GM12878 (cell line): ENCODE data around the gene GALC. TPM values are rescaled to one million over a fixed set of nuclear protein-coding genes. Genes with fewer than 3 reads are reported as not detected.

Source experiments
- ATAC-seq: fragments of 200-7000 bp; cut with Tn5 transposase; 3 replicates; pipeline ENCODE4 v1.9.1; 2020; ENCODE audit warnings: mild to moderate bottlenecking, moderate library complexity
- BruUV-seq: library from RNA; stranded (reverse); fragments of 400-500 nt; replicated peaks from 2 replicates; lab custom pipeline; 2021; lab: Mats Ljungman, UMichigan
- CTCF ChIA-PET: fragments of 300-600 bp; sonication (Branson Sonifier 250); formaldehyde crosslinking; extraction: SDS; loops from one replicate; lab custom pipeline; 2021; ENCODE audit warnings: inconsistent platforms; lab: Yijun Ruan, JAX
- POLR2A ChIA-PET: fragments of 350-600 bp; formaldehyde crosslinking; extraction: SDS; loops from one replicate; lab custom pipeline; 2021; ENCODE audit warnings: inconsistent platforms; lab: Charles Lee
- RAD21 ChIA-PET: fragments of 300-600 bp; sonication (Branson Sonifier 250); formaldehyde crosslinking; loops from one replicate; lab custom pipeline; 2023; ENCODE audit warnings: antibody characterized with exemption; ENCODE audit not compliant: unreplicated experiment; lab: Charles Lee
- SMC1A ChIA-PET: fragments of 300-600 bp; sonication (Branson Sonifier 250); formaldehyde crosslinking; loops from one replicate; lab custom pipeline; 2023; ENCODE audit not compliant: unreplicated experiment, uncharacterized antibody; lab: Charles Lee
- DNase-seq: peaks from one replicate; pipeline ENCODE4 v3.0.0-alpha.2; 2011; ENCODE audit warnings: low read depth, low spot score
- FAIRE-seq: peaks from 3 replicates; lab custom pipeline; 2011; peaks lifted over from hg19 to GRCh38; lab: Jason Lieb, UNC
- H2AFZ ChIP-seq: 2 replicates; pipeline ENCODE4 v1.6.0; 2011; ENCODE audit warnings: low read depth, low read length, control low read depth; ENCODE audit not compliant: control insufficient read depth
- H3K27ac ChIP-seq: 2 replicates; pipeline ENCODE4 v1.5.1; 2011; ENCODE audit warnings: control low read depth; ENCODE audit not compliant: control insufficient read depth, insufficient read depth
- H3K27me3 ChIP-seq, 2 experiments: replicated peaks in 1 of 2; 2 replicates each; pipeline versions ENCODE4 v1.6.0 to v1.6.1; 2011; ENCODE audit warnings: low read length in 1 of 2; ENCODE audit not compliant: control insufficient read depth in 2 of 2, insufficient read depth in 2 of 2
- H3K36me3 ChIP-seq, 2 experiments: 2 replicates each; pipeline ENCODE4 v1.5.1; 2011; ENCODE audit warnings: low read length in 1 of 2; ENCODE audit not compliant: control insufficient read depth in 2 of 2, insufficient read depth in 2 of 2
- H3K4me1 ChIP-seq: 2 replicates; pipeline ENCODE4 v1.6.1; 2011; ENCODE audit warnings: mild to moderate bottlenecking, low read length, moderate library complexity, mixed read lengths; ENCODE audit not compliant: control insufficient read depth, insufficient read depth
- H3K4me2 ChIP-seq: 2 replicates; pipeline ENCODE4 v1.6.0; 2011; ENCODE audit warnings: control low read depth; ENCODE audit not compliant: control insufficient read depth, insufficient read depth
- H3K4me3 ChIP-seq: fragments of 200-600 bp; sonication (generic); 2 replicates; pipeline ENCODE4 v1.5.1; 2016
- H3K79me2 ChIP-seq: 2 replicates; pipeline ENCODE4 v1.6.0; 2011; ENCODE audit warnings: low read length; ENCODE audit not compliant: control insufficient read depth, insufficient read depth
- H3K9ac ChIP-seq: 2 replicates; pipeline ENCODE4 v1.8.0; 2011; ENCODE audit warnings: low read length, control low read depth, mixed read lengths; ENCODE audit not compliant: control insufficient read depth, insufficient read depth
- H3K9me3 ChIP-seq: replicated peaks from 3 replicates; pipeline ENCODE4 v1.5.1; 2011; ENCODE audit warnings: mild to moderate bottlenecking, low read length; ENCODE audit not compliant: control insufficient read depth, insufficient read depth
- H4K20me1 ChIP-seq: 2 replicates; pipeline ENCODE4 v1.6.0; 2011; ENCODE audit not compliant: control insufficient read depth, insufficient read depth
- CEBPB ChIP-seq, 2 experiments: fragments of 150-350 bp in 1 of 2; IDR thresholded peaks; 2 replicates each; pipeline ENCODE4 v1.6.1; 2012 to 2014; ENCODE audit warnings: low read depth in 2 of 2, low read length in 2 of 2, borderline replicate concordance in 1 of 2, inconsistent platforms in 1 of 2
- CTCF ChIP-seq, 3 experiments: IDR thresholded peaks in 2 of 3; conservative IDR thresholded peaks in 1 of 3; 2 replicates each; pipeline ENCODE4 v1.5.1; 2011; ENCODE audit warnings: low read depth in 3 of 3, low read length in 3 of 3, mild to moderate bottlenecking in 3 of 3, control low read depth in 2 of 3, moderate library complexity in 2 of 3, inconsistent platforms in 1 of 3, mixed read lengths in 1 of 3; ENCODE audit not compliant: control insufficient read depth in 2 of 3, insufficient read depth in 1 of 3; ENCODE audit errors: extremely low read depth in 1 of 3
- E4F1 ChIP-seq: fragments of 450-650 bp; IDR thresholded peaks from 2 replicates; pipeline ENCODE4 v1.6.1; 2018; ENCODE audit warnings: borderline replicate concordance, mild to moderate bottlenecking; ENCODE audit not compliant: partially characterized antibody
- ETV6 ChIP-seq, 2 experiments: fragments of 450-650 bp in 1 of 2; IDR thresholded peaks in 1 of 2; conservative IDR thresholded peaks in 1 of 2; 2 replicates each; pipeline ENCODE4 v1.6.1; 2014; ENCODE audit warnings: antibody characterized with exemption in 1 of 2, borderline replicate concordance in 1 of 2, low read depth in 1 of 2, mild to moderate bottlenecking in 1 of 2, moderate library complexity in 1 of 2
- HDGF ChIP-seq: fragments of 450-650 bp; IDR thresholded peaks from 2 replicates; pipeline ENCODE4 v1.6.1; 2016; ENCODE audit warnings: antibody characterized with exemption
- IKZF2 ChIP-seq, 2 experiments: fragments of 450-650 bp; IDR thresholded peaks; 2 replicates each; pipeline ENCODE4 v1.6.1; 2017; ENCODE audit warnings: mild to moderate bottlenecking in 2 of 2, moderate library complexity in 2 of 2
- NFYA ChIP-seq: IDR thresholded peaks from 2 replicates; pipeline ENCODE4 v1.6.1; 2011; ENCODE audit warnings: low read depth, mild to moderate bottlenecking, low read length, improper control_type of control experiment, borderline replicate concordance
- PKNOX1 ChIP-seq: fragments of 450-650 bp; IDR thresholded peaks from 2 replicates; pipeline ENCODE4 v1.6.1; 2016; ENCODE audit warnings: mild to moderate bottlenecking
- POLR2AphosphoS5 ChIP-seq: IDR thresholded peaks from 2 replicates; pipeline ENCODE4 v1.6.1; 2011; ENCODE audit warnings: mild to moderate bottlenecking, low read length, inconsistent platforms
- RAD21 ChIP-seq: IDR thresholded peaks from 2 replicates; pipeline ENCODE4 v1.6.1; 2011; ENCODE audit warnings: mild to moderate bottlenecking, low read depth, low read length, moderate library complexity; ENCODE audit not compliant: insufficient read depth
- SMAD1 ChIP-seq: fragments of 450-650 bp; IDR thresholded peaks from 2 replicates; pipeline ENCODE4 v1.6.1; 2018; ENCODE audit warnings: mild to moderate bottlenecking, low read depth; ENCODE audit not compliant: partially characterized antibody
- SMC3 ChIP-seq: IDR thresholded peaks from 2 replicates; pipeline ENCODE4 v1.6.1; 2011; ENCODE audit warnings: low read length, improper control_type of control experiment, borderline replicate concordance
- TARDBP ChIP-seq: IDR thresholded peaks from 2 replicates; pipeline ENCODE4 v1.6.1; 2016; ENCODE audit warnings: borderline replicate concordance
- YY1 ChIP-seq: IDR thresholded peaks from 2 replicates; pipeline ENCODE4 v1.6.1; 2011; ENCODE audit warnings: low read depth, mild to moderate bottlenecking, low read length
- ZZZ3 ChIP-seq: IDR thresholded peaks from 2 replicates; pipeline ENCODE4 v1.6.1; 2011; ENCODE audit warnings: low read depth; ENCODE audit not compliant: control insufficient read depth, insufficient read length
- WGBS: methylation state at CpG from one replicate; pipeline ENCODE4 v1.1.6; 2016; ENCODE audit warnings: low lambda C conversion rate; ENCODE audit not compliant: insufficient replicate concordance, insufficient coverage; ENCODE audit errors: missing lambda C conversion rate; 5-methylcytosine and 5-hydroxymethylcytosine counted together
- in situ Hi-C: fragments of 300-500 bp; cut with MboI; formaldehyde crosslinking; loops from 9 replicates; pipeline ENCODE4 v1.14.3; 2018; ENCODE audit warnings: mixed read lengths
- intact Hi-C: fragments of 100-400 bp; cut with micrococcal nuclease; formaldehyde crosslinking; loops from one replicate; pipeline ENCODE4 v1.14.2; 2022; ENCODE audit not compliant: unreplicated experiment
- polyA plus RNA-seq, 11 experiments: library from polyadenylated mRNA; depleted of rRNA in 4 of 11; unstranded in 6 of 11; stranded (reverse) in 5 of 11; fragments of >200 nt; fragmentation: Nextera tagmentation in 4 of 11; fragmentation: Illumina TruSeq in 1 of 11; extraction: Ambion mirVana in 4 of 11; extraction: Trizol in 1 of 11; gene quantifications; 1 replicate in 1 of 11; 2 replicates in 10 of 11; pipeline versions ENCODE4 v1.2.1 to v1.2.3, GENCODE V29; 2011 to 2016; ENCODE audit warnings: inconsistent platforms in 2 of 11, missing spikeins in 2 of 11, low read depth in 1 of 11
- total RNA-seq, 4 experiments: library from RNA; depleted of rRNA in 3 of 4; stranded (reverse); fragments of >200 nt in 3 of 4; fragmentation: Illumina TruSeq in 1 of 4; extraction: Trizol in 1 of 4; gene quantifications; 2 replicates each; pipeline versions ENCODE4 v1.2.1 to v1.2.3, GENCODE V29; 2013 to 2021

The GALC gene
- total and polyA plus RNA-seq, 10 of the 15 experiments (the other 5 are each of a cell fraction or from before 2014, with no cell fraction given): 1.3 to 14.0 (median 4.5) TPM

GRCh38 chr14:88016768-88017167 lies 23.8 kb upstream of the GALC start (continued):
- no peak for TF ChIP-seq CEBPB (IDR thresholded peaks at IDR 0.05; ENCODE audit: borderline replicate concordance in 1 of 2, low read depth in 2 of 2, low read length in 2 of 2)
- TF ChIP-seq E4F1: no peak
- no peak for TF ChIP-seq ZZZ3
- no peak for TF ChIP-seq TARDBP
- no peak for TF ChIP-seq ETV6 (conservative IDR thresholded peaks at IDR 0.05 in 1 of 2, IDR thresholded peaks at IDR 0.05 in 1 of 2; ENCODE audit: borderline replicate concordance in 1 of 2, low read depth in 1 of 2)

GRCh38 chr14:88013750-88014349 lies 20.9 kb upstream of the GALC start:
- no peaks in the 10 kb centered on the region for H3K4me1 ChIP-seq
- no peak overlapping the region for H3K27ac ChIP-seq
- peaks cover 11% of the 10 kb centered on the region for H3K79me2 ChIP-seq
- no peak overlapping the region for H3K9ac ChIP-seq
- ChIA-PET CTCF (interaction anchor here (0.7 to 6.9 kb wide), 43 partner anchors 8 to 854 kb away, joined by 3 to 68 read pairs (median 4); partner anchors contain the start of gene GPR65), RAD21 (interaction anchor here (0.6 to 2.7 kb wide), 17 partner anchors 8 to 367 kb away, joined by 3 to 16 read pairs (median 5); partner anchors contain the start of genes GALC and GPR65), POLR2A (interaction anchor here (1.5 kb wide), 1 partner anchor 19 kb away, joined by 5 read pairs; no protein-coding TSS in a partner anchor), SMC1A (interaction anchor here (0.7 to 4.8 kb wide), 34 partner anchors 8 to 371 kb away, joined by 3 to 43 read pairs (median 4); partner anchors contain the start of genes GALC and GPR65)
- no peak for DNase-seq
- H3K4me3 ChIP-seq: no peak overlapping the region
- H3K9me3 ChIP-seq: no peaks in the 10 kb centered on the region
- no peaks in the 10 kb centered on the region for H4K20me1 ChIP-seq
- no peak overlapping the region for H3K4me2 ChIP-seq
- peak; percentile 75 for FAIRE-seq
- in situ Hi-C loops: no loop called here
- peaks cover 0 to 2% of the 10 kb centered on the region in 2 experiments; a peak in 2 of 4 replicates for H3K36me3 ChIP-seq
- no peak overlapping the region for H2AFZ ChIP-seq
- no TSS peak for BruUV-seq
- peak; percentile 79 for ATAC-seq
- intact Hi-C loops: loop anchor here (1.0 to 10.0 kb wide), 2 partner anchors 154 to 371 kb away; partner anchors contain the start of gene SPATA7
- 31% methylated on average over 7 of the region's 7 CpGs for WGBS
- H3K27me3 ChIP-seq: no peaks in the 10 kb centered on the region
- TF ChIP-seq PKNOX1 (0 out of 2 replicates have a peak, but pooled peaks have one; percentile 30), NFYA (no peak), POLR2AphosphoS5 (peak; percentile 27; the same call in 1 of the 2 replicates), TARDBP (no peak), CTCF (IDR thresholded peaks at IDR 0.05 in 2 of 3, conservative IDR thresholded peaks at IDR 0.05 in 1 of 3; ENCODE audit: control insufficient read depth in 2 of 3, extremely low read depth in 1 of 3, insufficient read depth in 1 of 3, low read depth in 3 of 3, low read length in 3 of 3) (peak; percentile 88 to 96 (median 91); a peak in 5 of 6 replicates), YY1 (peak; percentile 67; the same call in 1 of the 2 replicates), HDGF (no peak), IKZF2 (IDR thresholded peaks at IDR 0.05) (0 out of 4 replicates have a peak, but pooled peaks of 1 of the 2 experiments have one; percentile 18), SMAD1 (no peak), SMC3 (peak; percentile 83), RAD21 (peak; percentile 79)
